ENCODE results near the gene CNDP1. TPM values are rescaled to one million over a fixed set of nuclear protein-coding genes. Genes with fewer than 3 reads are reported as not detected.
"Not testable (repeated sequence)": the region's sequence is repeated elsewhere in the genome, so short reads cannot be mapped to it uniquely, and the experiment has no call there.

Gene CNDP1
- total RNA-seq, 2 donors from 2014 or later: under 0.01 TPM; not detected in 1

GRCh38 chr18:74562131-74562730 is 27.9 kb downstream of the CNDP1 start:
- H3K36me3 ChIP-seq (replicated peaks in 1 of 2; ENCODE audit: insufficient read depth in 1 of 2, low read depth in 2 of 2): no peaks in the 10 kb centered on the region
- H3K27me3 ChIP-seq: no peaks in the 10 kb centered on the region
- no peaks in the 10 kb centered on the region for H3K9me3 ChIP-seq
- intact Hi-C loops (cut with DNase I): no loop called here
- no peaks in the 10 kb centered on the region for H3K4me1 ChIP-seq
- H3K4me3 ChIP-seq: no peak overlapping the region
- DNase-seq (no peak), ATAC-seq (no peak)
- H3K27ac ChIP-seq: no peak overlapping the region
- no peak for TF ChIP-seq POLR2A (IDR thresholded peaks at IDR 0.05)
- TF ChIP-seq CTCF (IDR thresholded peaks at IDR 0.05): no peak
- 77 to 86% methylated on average over 4 of the region's 4 CpGs for WGBS, 2 donors

- TF ChIP-seq POLR2A (IDR thresholded peaks at IDR 0.05) (no peak), CTCF (IDR thresholded peaks at IDR 0.05) (no peak)
- intact Hi-C loops (cut with DNase I): no loop called here
- no peaks in the 10 kb centered on the region for H3K36me3 ChIP-seq (replicated peaks in 1 of 2; ENCODE audit: insufficient read depth in 1 of 2, low read depth in 2 of 2)
- no peak overlapping the region for H3K27ac ChIP-seq
- WGBS, 2 donors: 52 to 89% methylated on average over 3 to 4 of the region's 4 CpGs
- no peaks in the 10 kb centered on the region for H3K27me3 ChIP-seq
- no peaks in the 10 kb centered on the region for H3K4me1 ChIP-seq
- H3K9me3 ChIP-seq: no peaks in the 10 kb centered on the region
- no peak overlapping the region for H3K4me3 ChIP-seq
- ATAC-seq (no peak), DNase-seq (no peak)
Observed at GRCh38 chr18:74562775-74563174, 28.5 kb downstream of the CNDP1 start.

- TF ChIP-seq POLR2A (IDR thresholded peaks at IDR 0.05) (no peak), CTCF (IDR thresholded peaks at IDR 0.05) (no peak)
- no peak overlapping the region for H3K4me3 ChIP-seq
- WGBS, 2 donors: 27 to 37% methylated on average over 3 of the region's 3 CpGs
- DNase-seq (no peak), ATAC-seq (no peak)
- H3K27me3 ChIP-seq: no peaks in the 10 kb centered on the region
- H3K36me3 ChIP-seq (replicated peaks in 1 of 2; ENCODE audit: insufficient read depth in 1 of 2, low read depth in 2 of 2): no peaks in the 10 kb centered on the region
- intact Hi-C loops (cut with DNase I): no loop called here
- H3K4me1 ChIP-seq: no peaks in the 10 kb centered on the region
- H3K9me3 ChIP-seq: no peaks in the 10 kb centered on the region
- no peak overlapping the region for H3K27ac ChIP-seq
Observed at GRCh38 chr18:74563999-74564398, 29.7 kb downstream of the CNDP1 start.

GRCh38 chr18:74565164-74565563 is 30.9 kb downstream of the CNDP1 start:
- H3K36me3 ChIP-seq (replicated peaks in 1 of 2; ENCODE audit: insufficient read depth in 1 of 2, low read depth in 2 of 2); H3K4me1 ChIP-seq; DNase-seq; H3K9me3 ChIP-seq; ATAC-seq; intact Hi-C loops (cut with DNase I); H3K27me3 ChIP-seq; H3K4me3 ChIP-seq; H3K27ac ChIP-seq: not testable (repeated sequence)
- 90 to 100% methylated on average over 1 of the region's 1 CpG for whole genome bisulfite sequencing, 2 donors

GRCh38 chr18:74565993-74566392 is 31.7 kb downstream of the CNDP1 start:
- WGBS, 2 donors: 72 to 100% methylated on average over 1 to 3 of the region's 3 CpGs
- H3K4me3 ChIP-seq; DNase-seq; ATAC-seq; H3K27ac ChIP-seq; H3K4me1 ChIP-seq; H3K9me3 ChIP-seq; H3K27me3 ChIP-seq; H3K36me3 ChIP-seq (replicated peaks in 1 of 2; ENCODE audit: insufficient read depth in 1 of 2, low read depth in 2 of 2); intact Hi-C loops (cut with DNase I): not testable (repeated sequence)

GRCh38 chr18:74567822-74568221 is 33.5 kb downstream of the CNDP1 start:
- intact Hi-C loops (cut with DNase I): no loop called here
- 48 to 55% methylated on average over 5 to 7 of the region's 7 CpGs for WGBS, 2 donors

More at GRCh38 chr18:74567822-74568221, 33.5 kb downstream of the CNDP1 start:
- Histone ChIP-seq H3K27me3 (no peaks in the 10 kb centered on the region), H3K27ac (no peak overlapping the region), H3K36me3 (replicated peaks in 1 of 2; ENCODE audit: insufficient read depth in 1 of 2, low read depth in 2 of 2) (no peaks in the 10 kb centered on the region), H3K4me1 (no peaks in the 10 kb centered on the region), H3K4me3 (no peak overlapping the region), H3K9me3 (no peaks in the 10 kb centered on the region)
- TF ChIP-seq CTCF (IDR thresholded peaks at IDR 0.05) (no peak), POLR2A (IDR thresholded peaks at IDR 0.05) (no peak)
- DNase-seq: no peak
- no peak for ATAC-seq

Data from body of pancreas (tissue), 4 donors.